Measurements from ENCODE around the gene ARRB2. TPM values are rescaled to one million over a fixed set of nuclear protein-coding genes. Genes with fewer than 3 reads are reported as not detected.
A peak's percentile ranks its signal among the peaks of the same experiment; 100 is the strongest.

The ARRB2 gene
- total and polyA plus RNA-seq, 11 donors = 10.9 to 87.6 (median 23.0) TPM

DNA sequence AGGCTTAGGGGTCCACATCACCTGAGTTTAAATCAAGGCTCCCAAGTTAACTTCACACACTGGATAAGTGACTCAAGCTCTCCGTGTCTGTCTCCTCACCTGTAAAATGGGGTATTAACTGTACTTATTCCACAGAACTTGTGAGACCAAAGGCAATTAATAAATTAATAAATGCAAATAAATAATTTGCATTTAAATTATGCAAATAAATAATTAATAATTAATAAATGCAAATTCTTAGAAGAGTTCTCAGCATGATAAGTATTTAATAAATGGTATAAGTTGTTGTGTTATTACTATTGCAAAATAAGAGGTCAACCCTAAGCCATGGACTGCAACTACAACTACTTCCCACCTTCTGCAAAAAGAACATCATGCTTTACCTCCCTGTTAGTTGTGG is 43.0 kb downstream of the ARRB2 start:
- Histone ChIP-seq H3K4me1 (peaks cover 0 to 11% (median 0%) of the 10 kb centered on the region in 12 donors), H3K27me3 (peaks cover 0 to 22% (median 12%) of the 10 kb centered on the region in 9 donors), H3K9me3 (no peaks in the 10 kb centered on the region), H3K36me3 (no peaks in the 10 kb centered on the region), H3K27ac (no peak overlapping the region), H3K4me3 (no peak overlapping the region)
- TF ChIP-seq POLR2A (IDR thresholded peaks at IDR 0.05) = no peak
- TF ChIP-seq, protein P1, sequence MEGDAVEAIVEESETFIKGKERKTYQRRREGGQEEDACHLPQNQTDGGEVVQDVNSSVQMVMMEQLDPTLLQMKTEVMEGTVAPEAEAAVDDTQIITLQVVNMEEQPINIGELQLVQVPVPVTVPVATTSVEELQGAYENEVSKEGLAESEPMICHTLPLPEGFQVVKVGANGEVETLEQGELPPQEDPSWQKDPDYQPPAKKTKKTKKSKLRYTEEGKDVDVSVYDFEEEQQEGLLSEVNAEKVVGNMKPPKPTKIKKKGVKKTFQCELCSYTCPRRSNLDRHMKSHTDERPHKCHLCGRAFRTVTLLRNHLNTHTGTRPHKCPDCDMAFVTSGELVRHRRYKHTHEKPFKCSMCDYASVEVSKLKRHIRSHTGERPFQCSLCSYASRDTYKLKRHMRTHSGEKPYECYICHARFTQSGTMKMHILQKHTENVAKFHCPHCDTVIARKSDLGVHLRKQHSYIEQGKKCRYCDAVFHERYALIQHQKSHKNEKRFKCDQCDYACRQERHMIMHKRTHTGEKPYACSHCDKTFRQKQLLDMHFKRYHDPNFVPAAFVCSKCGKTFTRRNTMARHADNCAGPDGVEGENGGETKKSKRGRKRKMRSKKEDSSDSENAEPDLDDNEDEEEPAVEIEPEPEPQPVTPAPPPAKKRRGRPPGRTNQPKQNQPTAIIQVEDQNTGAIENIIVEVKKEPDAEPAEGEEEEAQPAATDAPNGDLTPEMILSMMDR (IDR thresholded peaks at IDR 0.05) = no peak
- WGBS, 4 donors = 84 to 96% (median 88%) methylated on average over 1 of the region's 1 CpG
- no peak for DNase-seq
- intact Hi-C loops (cut with DNase I) = no loop called here
- ATAC-seq = no peak

DNA sequence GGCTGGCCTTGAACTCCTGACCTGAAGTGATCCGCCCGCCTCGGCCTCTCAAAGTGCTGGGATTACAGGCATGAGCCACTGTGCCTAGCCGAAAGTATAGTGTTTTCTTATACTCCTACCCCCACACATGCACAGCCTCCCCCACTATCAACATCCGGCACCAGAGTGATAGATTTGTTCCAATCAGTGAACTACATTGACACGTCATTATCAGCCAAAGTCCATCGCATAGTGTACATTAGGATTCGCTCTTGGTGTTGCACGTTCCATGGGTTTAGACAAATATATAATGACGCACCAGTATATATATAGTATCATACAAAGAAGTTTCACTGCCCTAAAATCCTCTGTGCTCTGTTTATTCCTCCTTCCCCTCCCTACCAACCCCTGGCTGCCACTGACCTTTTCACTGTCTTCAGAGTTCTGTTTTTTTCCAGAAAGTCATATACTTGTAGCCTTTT is 49.4 kb downstream of the ARRB2 start:
- H3K27ac ChIP-seq = peak overlapping the region in 2 of 12 donors; percentile 30 to 54
- peaks cover 0 to 15% (median 3%) of the 10 kb centered on the region in 9 donors for H3K27me3 ChIP-seq
- DNase-seq (no peak), ATAC-seq (peak in 3 of 4 donors; percentile 18 to 83 (median 57))
- no peaks in the 10 kb centered on the region for H3K9me3 ChIP-seq
- peaks cover 0 to 11% (median 0%) of the 10 kb centered on the region in 12 donors for H3K4me1 ChIP-seq
- intact Hi-C loops (cut with DNase I) = no loop called here
- H3K4me3 ChIP-seq = no peak overlapping the region
- TF ChIP-seq, protein P1 (IDR thresholded peaks at IDR 0.05) = no peak
- TF ChIP-seq POLR2A (IDR thresholded peaks at IDR 0.05) = no peak
- 73 to 76% (median 75%) methylated on average over 10 of the region's 10 CpGs for WGBS, 4 donors
- H3K36me3 ChIP-seq = no peaks in the 10 kb centered on the region

DNA sequence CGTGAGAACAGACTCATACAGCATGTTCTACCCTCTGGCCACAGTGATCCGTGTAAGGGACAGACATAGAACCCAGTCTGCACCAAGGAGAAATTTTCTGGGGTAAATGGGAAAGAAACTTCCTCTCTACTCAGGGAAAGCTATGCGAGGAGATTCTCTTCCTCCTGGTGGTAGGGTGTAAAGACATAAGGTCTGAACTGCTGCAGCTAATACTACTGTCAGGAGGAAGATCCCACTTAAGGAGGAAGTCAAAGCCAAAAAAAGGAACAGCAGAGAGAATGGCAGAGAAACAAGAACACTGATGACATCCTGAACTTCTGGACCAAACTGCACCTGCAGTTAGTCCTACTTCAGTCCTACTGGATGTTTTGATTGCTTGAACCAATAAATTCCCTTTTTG is 54.2 kb downstream of the ARRB2 start:
- intact Hi-C loops (cut with DNase I) = no loop called here

DNA sequence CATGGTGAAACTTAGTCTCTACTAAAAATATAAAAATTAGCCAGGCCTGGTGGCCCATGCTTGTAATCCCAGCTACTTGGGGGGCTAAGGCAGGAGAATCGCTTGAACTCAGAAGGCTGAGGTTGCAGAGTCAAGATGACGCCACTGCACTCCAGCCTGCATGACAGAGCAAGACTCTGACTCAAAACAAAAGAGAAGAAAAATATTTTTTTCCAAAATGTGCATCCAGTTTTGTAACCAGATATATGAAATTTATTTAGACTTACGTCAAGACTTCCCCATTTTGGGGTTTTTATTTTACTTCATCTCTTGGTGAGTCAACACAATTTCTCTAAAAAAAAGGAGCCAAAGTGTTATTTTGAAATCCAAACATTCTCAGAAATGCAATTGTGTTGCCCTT is 55.8 kb downstream of the ARRB2 start:
- Histone ChIP-seq H3K4me3 (no peak overlapping the region), H3K9me3 (no peaks in the 10 kb centered on the region), H3K4me1 (peaks cover 0 to 55% (median 0%) of the 10 kb centered on the region in 12 donors), H3K27ac (peak overlapping the region in 7 of 12 donors; percentile 24 to 93 (median 42)), H3K36me3 (no peaks in the 10 kb centered on the region), H3K27me3 (peaks cover 0 to 2% (median 0%) of the 10 kb centered on the region in 9 donors)
- DNase-seq (peak in 1 of 5 donors; percentile 36), ATAC-seq (peak in 2 of 4 donors; percentile 34 to 68)
- 85 to 94% (median 88%) methylated on average over 3 of the region's 3 CpGs for WGBS, 4 donors
- no peak for TF ChIP-seq POLR2A (IDR thresholded peaks at IDR 0.05)
- intact Hi-C loops (cut with DNase I) = no loop called here

More for the DNA sequence above, 54.2 kb downstream of the ARRB2 start:
- no peaks in the 10 kb centered on the region for H3K9me3 ChIP-seq
- peaks cover 0 to 44% (median 0%) of the 10 kb centered on the region in 12 donors for H3K4me1 ChIP-seq
- peak; percentile 42 to 71 (median 58) for ATAC-seq
- peak overlapping the region in 5 of 12 donors; percentile 38 to 93 (median 41) for H3K27ac ChIP-seq
- no peak overlapping the region for H3K4me3 ChIP-seq
- WGBS, 4 donors = 67 to 76% (median 72%) methylated on average over 3 of the region's 3 CpGs
- H3K27me3 ChIP-seq = peaks cover 0 to 15% (median 0%) of the 10 kb centered on the region in 9 donors
- no peak for DNase-seq
- no peak for TF ChIP-seq POLR2A (IDR thresholded peaks at IDR 0.05)
- TF ChIP-seq, protein P1 (IDR thresholded peaks at IDR 0.05) = no peak
- H3K36me3 ChIP-seq = no peaks in the 10 kb centered on the region
